Tibial nerve (tissue), 3 donors: ENCODE data around the gene SLC30A7.

Experiments used
- POLR2A ChIP-seq, 2 donors: fragments of 450-650 bp; IDR thresholded peaks; one replicate each; pipeline ENCODE4 v1.6.1; 2017; ENCODE audit warnings: antibody characterized with exemption in 2 of 2, mild to moderate bottlenecking in 2 of 2, moderate library complexity in 2 of 2
- TF ChIP-seq, protein P1 (sequence below), 5 experiments: fragments of 200-600 bp in 3 of 5; fragments of 450-650 bp in 2 of 5; sonication (generic) in 3 of 5; IDR thresholded peaks; one replicate each; pipeline ENCODE4 v1.5.1; 2016 to 2019; ENCODE audit warnings: antibody characterized with exemption in 5 of 5, mild to moderate bottlenecking in 3 of 5, moderate library complexity in 2 of 5

GRCh38 chr1:101002551-101002950 is 106.7 kb downstream of the SLC30A7 start:
- TF ChIP-seq POLR2A (IDR thresholded peaks at IDR 0.05): no peak
- TF ChIP-seq, protein P1, sequence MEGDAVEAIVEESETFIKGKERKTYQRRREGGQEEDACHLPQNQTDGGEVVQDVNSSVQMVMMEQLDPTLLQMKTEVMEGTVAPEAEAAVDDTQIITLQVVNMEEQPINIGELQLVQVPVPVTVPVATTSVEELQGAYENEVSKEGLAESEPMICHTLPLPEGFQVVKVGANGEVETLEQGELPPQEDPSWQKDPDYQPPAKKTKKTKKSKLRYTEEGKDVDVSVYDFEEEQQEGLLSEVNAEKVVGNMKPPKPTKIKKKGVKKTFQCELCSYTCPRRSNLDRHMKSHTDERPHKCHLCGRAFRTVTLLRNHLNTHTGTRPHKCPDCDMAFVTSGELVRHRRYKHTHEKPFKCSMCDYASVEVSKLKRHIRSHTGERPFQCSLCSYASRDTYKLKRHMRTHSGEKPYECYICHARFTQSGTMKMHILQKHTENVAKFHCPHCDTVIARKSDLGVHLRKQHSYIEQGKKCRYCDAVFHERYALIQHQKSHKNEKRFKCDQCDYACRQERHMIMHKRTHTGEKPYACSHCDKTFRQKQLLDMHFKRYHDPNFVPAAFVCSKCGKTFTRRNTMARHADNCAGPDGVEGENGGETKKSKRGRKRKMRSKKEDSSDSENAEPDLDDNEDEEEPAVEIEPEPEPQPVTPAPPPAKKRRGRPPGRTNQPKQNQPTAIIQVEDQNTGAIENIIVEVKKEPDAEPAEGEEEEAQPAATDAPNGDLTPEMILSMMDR (IDR thresholded peaks at IDR 0.05): no peak
